HG02610 (cell line): ENCODE measurements around the gene ABCG1.
"Not testable (repeated sequence)": the region's sequence is repeated elsewhere in the genome, so short reads cannot be mapped to it uniquely, and the experiment has no call there.

Source experiments
- ATAC-seq: cut with Tn5 transposase; IDR thresholded peaks from one replicate; pipeline ENCODE4 v1.9.1; 2021; ENCODE audit warnings: mild to moderate bottlenecking, moderate library complexity; ENCODE audit not compliant: unreplicated experiment

Gene ABCG1

GRCh38 chr21:42288962-42289361, 70.0 kb downstream of the ABCG1 start:
- no peak for ATAC-seq

GRCh38 chr21:42289926-42290325, 71.0 kb downstream of the ABCG1 start:
- ATAC-seq: no peak

- no peak for ATAC-seq
These were observed 71.6 kb downstream of the ABCG1 start for GRCh38 chr21:42290505-42290904.

GRCh38 chr21:42291003-42291750, 72.2 kb downstream of the ABCG1 start:
- no peak for ATAC-seq

GRCh38 chr21:42291751-42292562, 73.0 kb downstream of the ABCG1 start:
- no peak for ATAC-seq

GRCh38 chr21:42292563-42293142, 73.7 kb downstream of the ABCG1 start:
- not testable (repeated sequence) for ATAC-seq

- no peak for ATAC-seq
These were observed 74.8 kb downstream of the ABCG1 start for GRCh38 chr21:42293649-42294272.

- ATAC-seq: no peak
These were observed 75.4 kb downstream of the ABCG1 start for GRCh38 chr21:42294273-42294880.

GRCh38 chr21:42295845-42296244, 76.9 kb downstream of the ABCG1 start:
- ATAC-seq: no peak

- ATAC-seq: no peak
These were observed 77.6 kb downstream of the ABCG1 start for GRCh38 chr21:42296501-42296900.

- no peak for ATAC-seq
These were observed 78.4 kb downstream of the ABCG1 start for GRCh38 chr21:42297377-42297776.

GRCh38 chr21:42298237-42298636, 79.3 kb downstream of the ABCG1 start:
- no peak for ATAC-seq

- ATAC-seq: no peak
These were observed 79.7 kb downstream of the ABCG1 start for GRCh38 chr21:42298657-42299056.

GRCh38 chr21:42299324-42300044, 80.5 kb downstream of the ABCG1 start:
- ATAC-seq: no peak

GRCh38 chr21:42300045-42300583, 81.2 kb downstream of the ABCG1 start:
- no peak for ATAC-seq

- no peak for ATAC-seq
These were observed 82.0 kb downstream of the ABCG1 start for GRCh38 chr21:42300956-42301355.

- no peak for ATAC-seq
These were observed 82.6 kb downstream of the ABCG1 start for GRCh38 chr21:42301371-42302075.

- no peak for ATAC-seq
These were observed 83.2 kb downstream of the ABCG1 start for GRCh38 chr21:42302076-42302650.

- no peak for ATAC-seq
These were observed 83.9 kb downstream of the ABCG1 start for GRCh38 chr21:42302794-42303193.
